K562 (cell line): ENCODE measurements around the gene SLC44A2. TPM values are rescaled to one million over a fixed set of nuclear protein-coding genes. Genes with fewer than 3 reads are reported as not detected.

ENCODE experiments used
- ATAC-seq: fragments of 200-7000 bp; cut with Tn5 transposase; 3 replicates; pipeline ENCODE4 v1.9.1; 2020; ENCODE audit warnings: moderate library complexity
- BruUV-seq: library from RNA; stranded (reverse); fragments of 400-500 nt; replicated peaks from 2 replicates; lab custom pipeline; 2021; lab: Mats Ljungman, UMichigan
- CTCF ChIA-PET: fragments of 300-600 bp; formaldehyde crosslinking; extraction: SDS; loops from one replicate; lab custom pipeline; 2021; ENCODE audit warnings: low intra/inter-chr PET ratio; lab: Yijun Ruan, JAX
- POLR2A ChIA-PET: fragments of 300-600, 350-650 bp; sonication (Branson Sonifier 250); formaldehyde crosslinking; extraction: SDS; loops from one replicate; lab custom pipeline; 2021; ENCODE audit warnings: antibody characterized with exemption, inconsistent platforms; lab: Yijun Ruan, JAX
- DNase-seq, 4 experiments: peaks; one replicate each; pipeline versions ENCODE4 v3.0.0 to v3.0.0-alpha.2; 2011 to 2018; ENCODE audit warnings: low spot score in 3 of 4, mixed read lengths in 3 of 4; ENCODE audit errors: extremely low read depth in 1 of 4
- FAIRE-seq: peaks from 2 replicates; lab custom pipeline; 2011; peaks lifted over from hg19 to GRCh38; lab: Jason Lieb, UNC
- H2AFZ ChIP-seq: 2 replicates; pipeline ENCODE4 v1.6.0; 2011; ENCODE audit warnings: low read depth, low read length, control low read depth, inconsistent platforms
- H3K27ac ChIP-seq: fragments of 200-600 bp; 3 replicates; pipeline ENCODE4 v1.8.0; 2011; ENCODE audit warnings: low read depth, mild to moderate bottlenecking, control low read depth, inconsistent platforms, low read length, moderate library complexity, mixed read lengths; ENCODE audit errors: extremely low read depth
- H3K27me3 ChIP-seq, 2 experiments: fragments of 300-600 bp in 1 of 2; 2 replicates in 1 of 2; 3 replicates in 1 of 2; pipeline versions ENCODE4 v1.6.0 to v1.8.0; 2011; ENCODE audit warnings: inconsistent platforms in 2 of 2, low read length in 2 of 2, mild to moderate bottlenecking in 1 of 2, mixed read lengths in 1 of 2, moderate library complexity in 1 of 2; ENCODE audit not compliant: control insufficient read depth in 2 of 2, insufficient read depth in 2 of 2
- H3K36me3 ChIP-seq: fragments of 300-600 bp; 3 replicates; pipeline ENCODE4 v1.8.0; 2011; ENCODE audit warnings: mild to moderate bottlenecking, low read length, inconsistent platforms; ENCODE audit not compliant: control insufficient read depth, insufficient read depth
- H3K4me1 ChIP-seq, 2 experiments: fragments of 200-600 bp in 1 of 2; replicated peaks in 1 of 2; 2 replicates in 1 of 2; 3 replicates in 1 of 2; pipeline versions ENCODE4 v1.5.1 to v1.8.0; 2011; ENCODE audit warnings: inconsistent platforms in 2 of 2, low read length in 2 of 2, mild to moderate bottlenecking in 1 of 2, mixed read lengths in 1 of 2, moderate library complexity in 1 of 2; ENCODE audit not compliant: control insufficient read depth in 2 of 2, insufficient read depth in 2 of 2
- H3K4me2 ChIP-seq: 2 replicates; pipeline ENCODE4 v1.6.1; 2011; ENCODE audit warnings: low read length, control low read depth, inconsistent platforms, mixed read lengths; ENCODE audit not compliant: insufficient read depth
- H3K4me3 ChIP-seq: fragments of 200-600 bp; sonication (generic), shearing (Covaris generic); 2 replicates; pipeline ENCODE4 v1.5.1; 2016; ENCODE audit warnings: control low read depth, inconsistent platforms
- H3K79me2 ChIP-seq: fragments of 200-600 bp; 3 replicates; pipeline ENCODE4 v1.8.0; 2011; ENCODE audit warnings: low read length, inconsistent platforms; ENCODE audit not compliant: control insufficient read depth, insufficient read depth
- H3K9ac ChIP-seq, 2 experiments: 2 replicates each; pipeline versions ENCODE4 v1.6.0 to v1.6.1; 2011; ENCODE audit warnings: low read depth in 2 of 2, low read length in 2 of 2, control low read depth in 1 of 2, inconsistent platforms in 1 of 2, mild to moderate bottlenecking in 1 of 2, mixed read lengths in 1 of 2; ENCODE audit not compliant: insufficient read depth in 1 of 2
- H3K9me1 ChIP-seq: one replicate; pipeline ENCODE4 v1.6.0; 2011; ENCODE audit warnings: inconsistent platforms, mild to moderate bottlenecking, low read length, moderate library complexity; ENCODE audit not compliant: control insufficient read depth, insufficient read depth
- H3K9me3 ChIP-seq: replicated peaks from 2 replicates; pipeline ENCODE4 v1.5.1; 2011; ENCODE audit warnings: low read depth, low read length, inconsistent platforms; ENCODE audit not compliant: control insufficient read depth, insufficient read depth
- H4K20me1 ChIP-seq: replicated peaks from 2 replicates; pipeline ENCODE4 v1.6.1; 2011; ENCODE audit warnings: low read length, inconsistent platforms, mixed read lengths; ENCODE audit not compliant: control insufficient read depth, insufficient read depth
- ARHGAP35 ChIP-seq: fragments of 450-650 bp; IDR thresholded peaks from 2 replicates; pipeline ENCODE4 v1.6.1; 2018; ENCODE audit not compliant: partially characterized antibody
- CHD1 ChIP-seq: fragments of 200-600 bp; sonication (generic); IDR thresholded peaks from one replicate; pipeline ENCODE4 v1.6.1; 2012; ENCODE audit warnings: mild to moderate bottlenecking, moderate library complexity, low read length, inconsistent platforms
- HNRNPH1 ChIP-seq: fragments of 200-400 bp; formaldehyde crosslinking; optimal IDR thresholded peaks from 2 replicates; pipeline ENCODE3; 2017; ENCODE audit warnings: low read depth, mild to moderate bottlenecking, low read length, moderate library complexity
- MYBL2 ChIP-seq, 2 experiments: fragments of 450-650 bp in 1 of 2; sonication (generic) in 1 of 2; formaldehyde crosslinking in 1 of 2; IDR thresholded peaks; 2 replicates each; pipeline versions ENCODE4 v1.6.1 to v1.8.1; 2017 to 2022; ENCODE audit warnings: borderline replicate concordance in 1 of 2, inconsistent platforms in 1 of 2, low read depth in 1 of 2, mild to moderate bottlenecking in 1 of 2, missing genetic modification reagents in 1 of 2, moderate library complexity in 1 of 2
- ZNF184 ChIP-seq: sonication (generic); formaldehyde crosslinking; IDR thresholded peaks from 2 replicates; pipeline ENCODE4 v1.5.0; 2020; ENCODE audit warnings: missing genetic modification reagents
- ZNF551 ChIP-seq: fragments of 250-450 bp; sonication (Bioruptor Pico); IDR thresholded peaks from 2 replicates; pipeline ENCODE4 v1.5.0; 2021; ENCODE audit warnings: mild to moderate bottlenecking, moderate library complexity
- ZNF707 ChIP-seq: fragments of 250-450 bp; sonication (Bioruptor Pico); conservative IDR thresholded peaks from 2 replicates; pipeline ENCODE4 v1.8.0; 2022; ENCODE audit warnings: inconsistent platforms, mild to moderate bottlenecking, moderate library complexity
- WGBS: fragments of 100-300 bp; shearing (Covaris generic); methylation state at CpG from one replicate; pipeline ENCODE4 v1.1.6; 2016; ENCODE audit warnings: low coverage, mixed read lengths; ENCODE audit not compliant: insufficient coverage; ENCODE audit errors: missing lambda C conversion rate; 5-methylcytosine and 5-hydroxymethylcytosine counted together
- in situ Hi-C: fragments of 300-500 bp; cut with MboI; formaldehyde crosslinking; loops from 4 replicates; pipeline ENCODE4 v1.15.0; 2018; ENCODE audit warnings: inconsistent platforms, mixed read lengths
- intact Hi-C: fragments of 100-400 bp; cut with micrococcal nuclease; formaldehyde crosslinking; loops from 2 replicates; pipeline ENCODE4 v1.14.2; 2022
- polyA plus RNA-seq, 8 experiments: library from polyadenylated mRNA; depleted of rRNA in 4 of 8; stranded (reverse) in 5 of 8; unstranded in 3 of 8; fragments of >200 nt; fragmentation: Nextera tagmentation in 2 of 8; fragmentation: Illumina TruSeq in 1 of 8; extraction: Ambion mirVana in 2 of 8; extraction: Trizol in 1 of 8; gene quantifications; 2 replicates each; pipeline versions ENCODE4 v1.2.1 to v1.2.3, GENCODE V29; 2011 to 2014; ENCODE audit warnings: inconsistent platforms in 1 of 8, missing spikeins in 1 of 8
- total RNA-seq, 7 experiments: library from RNA; depleted of rRNA in 6 of 7; stranded (reverse); fragments of >200 nt in 6 of 7; fragmentation: Illumina TruSeq in 2 of 7; extraction: Trizol in 2 of 7; gene quantifications; 2 replicates each; pipeline versions ENCODE4 v1.2.1 to v1.2.3, GENCODE V29; 2011 to 2021; ENCODE audit warnings: low replicate concordance in 1 of 7
- TF ChIP-seq, protein P1 (sequence below): fragments of 200-600 bp; sonication (generic); IDR thresholded peaks from one replicate; pipeline ENCODE4 v1.6.1; 2012; ENCODE audit warnings: mild to moderate bottlenecking, low read depth, low read length, inconsistent platforms
- TF ChIP-seq, protein P2 (sequence below): fragments of 250-450 bp; sonication (Bioruptor Pico); IDR thresholded peaks from 2 replicates; pipeline ENCODE4 v1.4.0; 2020; ENCODE audit warnings: mild to moderate bottlenecking, moderate library complexity

SLC44A2 gene
- total and polyA plus RNA-seq, 9 of the 15 experiments (the other 6 are each of a cell fraction or from before 2014, with no cell fraction given), result 1.1 to 34.2 (median 8.1) TPM

DNA sequence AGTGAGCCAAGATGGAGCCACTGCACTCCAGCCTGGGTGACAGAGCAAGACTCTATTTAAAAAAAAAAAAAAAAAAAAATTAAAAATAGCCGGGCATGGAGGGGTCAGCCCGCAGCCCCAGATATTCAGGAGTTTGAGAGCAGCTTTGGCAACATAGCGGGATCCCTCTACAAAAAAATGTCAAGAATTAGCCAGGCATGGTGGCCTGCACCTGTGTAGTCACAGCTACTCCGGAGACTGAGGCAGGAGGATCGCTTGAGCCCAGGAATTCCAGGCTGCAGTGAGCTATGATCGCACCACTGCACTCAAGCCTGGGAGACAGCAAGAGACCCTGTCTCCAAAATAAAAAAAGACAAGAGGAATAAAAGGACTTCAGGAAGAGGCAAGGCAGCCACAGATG, 39.0 kb upstream of the SLC44A2 start:
- Histone ChIP-seq H3K36me3 (no peaks in the 10 kb centered on the region), H3K9me3 (no peaks in the 10 kb centered on the region), H3K27ac (no peak overlapping the region), H4K20me1 (no peaks in the 10 kb centered on the region), H3K4me1 (peaks cover 5 to 12% of the 10 kb centered on the region in 2 experiments; a peak in 4 of 5 replicates), H3K79me2 (no peaks in the 10 kb centered on the region), H3K4me2 (no peak overlapping the region), H3K9me1 (no peaks in the 10 kb centered on the region), H3K9ac (no peak overlapping the region), H3K4me3 (no peak overlapping the region), H3K27me3 (peaks cover 0 to 10% of the 10 kb centered on the region in 2 experiments; a peak in 3 of 5 replicates), H2AFZ (no peak overlapping the region)
- WGBS, result 22% methylated on average over 6 of the region's 6 CpGs
- BruUV-seq, result no TSS peak
- in situ Hi-C loops (no loop called here), intact Hi-C loops (no loop called here)
- FAIRE-seq (no peak), DNase-seq (no peak), ATAC-seq (no peak)
- CTCF ChIA-PET, result no interaction called here
- POLR2A ChIA-PET, result interaction anchor here (0.7 kb wide), 1 partner anchor 65 kb away, joined by 3 read pairs; no protein-coding TSS in a partner anchor
- TF ChIP-seq ZNF707 (CRISPR knock-in tag) (no peak), ARHGAP35 (no peak), MYBL2 (IDR thresholded peaks at IDR 0.05; ENCODE audit: low read depth) (no peak), MYBL2 (CRISPR knock-in tag; IDR thresholded peaks at IDR 0.05; ENCODE audit: borderline replicate concordance) (no peak), ZNF184 (CRISPR knock-in tag) (no peak), ZNF551 (CRISPR knock-in tag) (no peak), HNRNPH1 (no peak), CHD1 (no peak)
- TF ChIP-seq, protein P1, sequence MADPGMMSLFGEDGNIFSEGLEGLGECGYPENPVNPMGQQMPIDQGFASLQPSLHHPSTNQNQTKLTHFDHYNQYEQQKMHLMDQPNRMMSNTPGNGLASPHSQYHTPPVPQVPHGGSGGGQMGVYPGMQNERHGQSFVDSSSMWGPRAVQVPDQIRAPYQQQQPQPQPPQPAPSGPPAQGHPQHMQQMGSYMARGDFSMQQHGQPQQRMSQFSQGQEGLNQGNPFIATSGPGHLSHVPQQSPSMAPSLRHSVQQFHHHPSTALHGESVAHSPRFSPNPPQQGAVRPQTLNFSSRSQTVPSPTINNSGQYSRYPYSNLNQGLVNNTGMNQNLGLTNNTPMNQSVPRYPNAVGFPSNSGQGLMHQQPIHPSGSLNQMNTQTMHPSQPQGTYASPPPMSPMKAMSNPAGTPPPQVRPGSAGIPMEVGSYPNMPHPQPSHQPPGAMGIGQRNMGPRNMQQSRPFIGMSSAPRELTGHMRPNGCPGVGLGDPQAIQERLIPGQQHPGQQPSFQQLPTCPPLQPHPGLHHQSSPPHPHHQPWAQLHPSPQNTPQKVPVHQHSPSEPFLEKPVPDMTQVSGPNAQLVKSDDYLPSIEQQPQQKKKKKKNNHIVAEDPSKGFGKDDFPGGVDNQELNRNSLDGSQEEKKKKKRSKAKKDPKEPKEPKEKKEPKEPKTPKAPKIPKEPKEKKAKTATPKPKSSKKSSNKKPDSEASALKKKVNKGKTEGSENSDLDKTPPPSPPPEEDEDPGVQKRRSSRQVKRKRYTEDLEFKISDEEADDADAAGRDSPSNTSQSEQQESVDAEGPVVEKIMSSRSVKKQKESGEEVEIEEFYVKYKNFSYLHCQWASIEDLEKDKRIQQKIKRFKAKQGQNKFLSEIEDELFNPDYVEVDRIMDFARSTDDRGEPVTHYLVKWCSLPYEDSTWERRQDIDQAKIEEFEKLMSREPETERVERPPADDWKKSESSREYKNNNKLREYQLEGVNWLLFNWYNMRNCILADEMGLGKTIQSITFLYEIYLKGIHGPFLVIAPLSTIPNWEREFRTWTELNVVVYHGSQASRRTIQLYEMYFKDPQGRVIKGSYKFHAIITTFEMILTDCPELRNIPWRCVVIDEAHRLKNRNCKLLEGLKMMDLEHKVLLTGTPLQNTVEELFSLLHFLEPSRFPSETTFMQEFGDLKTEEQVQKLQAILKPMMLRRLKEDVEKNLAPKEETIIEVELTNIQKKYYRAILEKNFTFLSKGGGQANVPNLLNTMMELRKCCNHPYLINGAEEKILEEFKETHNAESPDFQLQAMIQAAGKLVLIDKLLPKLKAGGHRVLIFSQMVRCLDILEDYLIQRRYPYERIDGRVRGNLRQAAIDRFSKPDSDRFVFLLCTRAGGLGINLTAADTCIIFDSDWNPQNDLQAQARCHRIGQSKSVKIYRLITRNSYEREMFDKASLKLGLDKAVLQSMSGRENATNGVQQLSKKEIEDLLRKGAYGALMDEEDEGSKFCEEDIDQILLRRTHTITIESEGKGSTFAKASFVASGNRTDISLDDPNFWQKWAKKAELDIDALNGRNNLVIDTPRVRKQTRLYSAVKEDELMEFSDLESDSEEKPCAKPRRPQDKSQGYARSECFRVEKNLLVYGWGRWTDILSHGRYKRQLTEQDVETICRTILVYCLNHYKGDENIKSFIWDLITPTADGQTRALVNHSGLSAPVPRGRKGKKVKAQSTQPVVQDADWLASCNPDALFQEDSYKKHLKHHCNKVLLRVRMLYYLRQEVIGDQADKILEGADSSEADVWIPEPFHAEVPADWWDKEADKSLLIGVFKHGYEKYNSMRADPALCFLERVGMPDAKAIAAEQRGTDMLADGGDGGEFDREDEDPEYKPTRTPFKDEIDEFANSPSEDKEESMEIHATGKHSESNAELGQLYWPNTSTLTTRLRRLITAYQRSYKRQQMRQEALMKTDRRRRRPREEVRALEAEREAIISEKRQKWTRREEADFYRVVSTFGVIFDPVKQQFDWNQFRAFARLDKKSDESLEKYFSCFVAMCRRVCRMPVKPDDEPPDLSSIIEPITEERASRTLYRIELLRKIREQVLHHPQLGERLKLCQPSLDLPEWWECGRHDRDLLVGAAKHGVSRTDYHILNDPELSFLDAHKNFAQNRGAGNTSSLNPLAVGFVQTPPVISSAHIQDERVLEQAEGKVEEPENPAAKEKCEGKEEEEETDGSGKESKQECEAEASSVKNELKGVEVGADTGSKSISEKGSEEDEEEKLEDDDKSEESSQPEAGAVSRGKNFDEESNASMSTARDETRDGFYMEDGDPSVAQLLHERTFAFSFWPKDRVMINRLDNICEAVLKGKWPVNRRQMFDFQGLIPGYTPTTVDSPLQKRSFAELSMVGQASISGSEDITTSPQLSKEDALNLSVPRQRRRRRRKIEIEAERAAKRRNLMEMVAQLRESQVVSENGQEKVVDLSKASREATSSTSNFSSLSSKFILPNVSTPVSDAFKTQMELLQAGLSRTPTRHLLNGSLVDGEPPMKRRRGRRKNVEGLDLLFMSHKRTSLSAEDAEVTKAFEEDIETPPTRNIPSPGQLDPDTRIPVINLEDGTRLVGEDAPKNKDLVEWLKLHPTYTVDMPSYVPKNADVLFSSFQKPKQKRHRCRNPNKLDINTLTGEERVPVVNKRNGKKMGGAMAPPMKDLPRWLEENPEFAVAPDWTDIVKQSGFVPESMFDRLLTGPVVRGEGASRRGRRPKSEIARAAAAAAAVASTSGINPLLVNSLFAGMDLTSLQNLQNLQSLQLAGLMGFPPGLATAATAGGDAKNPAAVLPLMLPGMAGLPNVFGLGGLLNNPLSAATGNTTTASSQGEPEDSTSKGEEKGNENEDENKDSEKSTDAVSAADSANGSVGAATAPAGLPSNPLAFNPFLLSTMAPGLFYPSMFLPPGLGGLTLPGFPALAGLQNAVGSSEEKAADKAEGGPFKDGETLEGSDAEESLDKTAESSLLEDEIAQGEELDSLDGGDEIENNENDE, result no peak
- TF ChIP-seq, protein P2, sequence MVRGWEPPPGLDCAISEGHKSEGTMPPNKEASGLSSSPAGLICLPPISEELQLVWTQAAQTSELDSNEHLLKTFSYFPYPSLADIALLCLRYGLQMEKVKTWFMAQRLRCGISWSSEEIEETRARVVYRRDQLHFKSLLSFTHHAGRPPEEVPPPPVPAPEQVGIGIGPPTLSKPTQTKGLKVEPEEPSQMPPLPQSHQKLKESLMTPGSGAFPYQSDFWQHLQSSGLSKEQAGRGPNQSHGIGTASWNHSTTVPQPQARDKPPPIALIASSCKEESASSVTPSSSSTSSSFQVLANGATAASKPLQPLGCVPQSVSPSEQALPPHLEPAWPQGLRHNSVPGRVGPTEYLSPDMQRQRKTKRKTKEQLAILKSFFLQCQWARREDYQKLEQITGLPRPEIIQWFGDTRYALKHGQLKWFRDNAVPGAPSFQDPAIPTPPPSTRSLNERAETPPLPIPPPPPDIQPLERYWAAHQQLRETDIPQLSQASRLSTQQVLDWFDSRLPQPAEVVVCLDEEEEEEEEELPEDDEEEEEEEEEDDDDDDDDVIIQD, result no peak
